ENCODE results near the gene HFE.

HFE gene

DNA sequence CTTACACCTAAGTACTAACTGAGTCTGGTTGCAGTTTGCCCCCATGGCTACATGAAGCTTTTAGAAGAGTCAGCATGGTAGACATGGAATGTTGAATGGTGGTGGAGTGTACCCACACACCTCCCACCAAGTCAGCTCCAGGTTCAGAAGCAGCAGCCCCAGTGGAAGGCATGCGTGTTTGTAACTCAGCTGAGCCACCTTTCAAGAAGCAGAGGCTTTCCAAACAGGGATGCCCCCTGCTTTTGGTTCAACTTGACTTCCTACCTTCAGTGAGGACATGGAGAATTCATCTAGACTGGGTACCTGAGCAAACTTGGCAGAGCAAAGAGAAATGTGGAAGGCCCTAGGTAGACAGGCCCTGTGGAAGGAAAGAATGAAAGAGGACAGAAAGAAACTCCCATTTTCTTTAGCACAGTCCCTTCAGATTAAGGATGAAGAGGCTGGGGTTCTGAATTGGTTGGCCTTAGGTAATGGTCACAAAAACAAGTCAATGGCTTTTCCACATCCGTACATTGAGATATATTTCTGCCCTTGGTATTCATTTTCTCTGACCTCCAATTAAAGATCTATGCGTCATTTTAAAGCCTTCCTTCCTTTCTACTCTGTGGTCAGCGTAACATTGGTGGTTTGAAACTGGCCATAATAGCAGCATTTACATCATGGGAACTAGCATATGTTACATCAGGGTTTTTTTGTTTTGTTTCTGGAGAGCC is 53.2 kb downstream of the HFE start:
- no peak for DNase-seq

DNA sequence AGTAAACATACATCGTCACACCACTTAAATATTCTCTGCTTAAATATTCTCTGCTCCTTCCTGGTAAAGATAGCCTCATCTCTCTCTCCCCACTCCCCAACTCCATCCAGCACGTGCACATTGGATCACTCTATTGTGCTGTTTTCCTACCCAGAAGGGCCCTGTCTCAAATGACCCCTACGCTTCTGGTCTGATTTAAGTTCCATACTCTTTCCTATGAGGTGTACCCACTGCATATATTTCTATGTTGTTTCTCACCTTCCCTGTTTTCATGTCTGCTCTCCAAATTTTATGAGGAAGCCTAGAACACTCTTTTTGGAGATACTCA is 53.7 kb downstream of the HFE start:
- no peak for DNase-seq

DNA sequence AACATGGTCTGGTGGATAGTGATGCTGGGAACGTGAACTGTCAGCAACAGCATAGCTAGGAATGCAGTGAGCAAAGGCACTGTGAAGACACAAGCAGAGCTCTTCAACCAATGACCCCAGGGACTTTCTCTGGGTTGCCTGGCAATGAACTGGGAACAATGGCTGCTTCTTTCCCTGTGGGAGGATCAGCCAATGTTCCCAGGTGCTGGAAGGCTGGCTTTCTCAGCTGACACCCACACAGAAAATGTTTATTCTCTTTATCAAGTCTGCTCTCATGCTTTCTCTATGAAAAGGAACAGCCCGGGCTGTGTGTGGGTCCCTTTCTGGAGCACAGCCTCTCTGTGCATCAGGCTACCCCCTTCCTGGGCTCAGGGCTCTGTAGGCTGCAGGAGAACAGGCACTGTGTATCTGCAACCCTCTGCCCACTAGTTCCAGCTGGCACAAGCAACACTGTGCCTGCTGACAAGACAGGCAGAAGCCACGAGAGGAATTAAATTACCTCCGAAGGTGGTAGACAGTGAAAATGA is 54.2 kb downstream of the HFE start:
- DNase-seq, result no peak

DNA sequence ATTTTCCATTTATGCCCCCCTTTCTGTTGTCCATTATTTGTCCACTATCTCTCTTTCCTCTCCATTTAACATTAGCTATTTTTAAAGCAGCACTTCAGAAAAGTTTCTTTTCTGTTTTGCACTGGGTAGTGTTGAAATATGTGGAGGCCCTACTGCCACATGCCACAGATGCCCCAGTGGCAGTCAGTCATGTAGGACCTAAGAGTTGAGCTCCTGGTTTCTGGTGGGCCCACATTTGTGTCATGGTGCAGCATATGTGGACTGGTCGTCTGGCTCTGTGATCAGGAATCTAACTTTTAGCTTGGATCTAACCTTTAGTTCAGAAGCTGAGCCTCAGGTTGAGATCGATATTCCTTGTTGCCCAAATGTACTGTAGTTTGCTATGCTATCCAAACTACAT is 54.8 kb downstream of the HFE start:
- no peak for DNase-seq

All from fibroblast of skin of scalp (primary cell).